ENCODE measurements around the gene BCL6.
A peak's percentile ranks its signal among the peaks of the same experiment; 100 is the strongest.

The BCL6 gene

GRCh38 chr3:187759601-187760000 lies 14.3 kb upstream of the BCL6 start:
- no peak for DNase-seq

GRCh38 chr3:187758318-187758955 lies 13.2 kb upstream of the BCL6 start:
- DNase-seq, result no peak

GRCh38 chr3:187753516-187753915 lies 8.2 kb upstream of the BCL6 start:
- DNase-seq, result no peak

GRCh38 chr3:187750513-187751123 lies 5.3 kb upstream of the BCL6 start:
- DNase-seq, result no peak

GRCh38 chr3:187750006-187750512 lies 4.8 kb upstream of the BCL6 start:
- no peak for DNase-seq

- peak; percentile 54 to 57 for DNase-seq
Measured at GRCh38 chr3:187748050-187748481, 2.8 kb upstream of the BCL6 start.

- DNase-seq, result no peak
Measured at GRCh38 chr3:187747506-187747905, 2.2 kb upstream of the BCL6 start.

- no peak for DNase-seq
Measured at GRCh38 chr3:187746442-187747281, 1.4 kb upstream of the BCL6 start.

- DNase-seq, result no peak
Measured at GRCh38 chr3:187746059-187746441, 782 bp upstream of the BCL6 start.

GRCh38 chr3:187744169-187745151 lies 808 bp downstream of the BCL6 start:
- peak in 1 of 2 experiments; percentile 32 for DNase-seq

GRCh38 chr3:187743195-187744141 lies 1.8 kb downstream of the BCL6 start:
- no peak for DNase-seq

GRCh38 chr3:187742351-187743171 lies 2.7 kb downstream of the BCL6 start:
- DNase-seq, result no peak

GRCh38 chr3:187741403-187742350 lies 3.6 kb downstream of the BCL6 start:
- DNase-seq, result peak; percentile 20 to 73

- peak in 1 of 2 experiments; percentile 67 for DNase-seq
Measured at GRCh38 chr3:187740421-187741399, 4.6 kb downstream of the BCL6 start.

- peak in 1 of 2 experiments; percentile 63 for DNase-seq
Measured at GRCh38 chr3:187739561-187740332, 5.5 kb downstream of the BCL6 start.

GRCh38 chr3:187739094-187739560 lies 6.1 kb downstream of the BCL6 start:
- no peak for DNase-seq
